SJCRH30 (cell line): Measurements from ENCODE around the gene BCL2L11. TPM values are rescaled to one million over a fixed set of nuclear protein-coding genes. Genes with fewer than 3 reads are reported as not detected.
"Not testable (repeated sequence)": the region's sequence is repeated elsewhere in the genome, so short reads cannot be mapped to it uniquely, and the experiment has no call there.

Experiments used
- DNase-seq, 2 experiments: peaks; one replicate each; pipeline ENCODE4 v3.0.0-alpha.2; 2015 to 2020
- H3K27ac ChIP-seq: fragments of 250-450 bp; sonication (Bioruptor Pico); 2 replicates; pipeline ENCODE4 v1.5.1; 2020; ENCODE audit warnings: mild to moderate bottlenecking, moderate library complexity
- H3K27me3 ChIP-seq: fragments of 250-450 bp; sonication (Bioruptor Pico); 2 replicates; pipeline ENCODE4 v1.5.1; 2020; ENCODE audit warnings: mild to moderate bottlenecking, moderate library complexity
- H3K36me3 ChIP-seq: fragments of 250-450 bp; sonication (Bioruptor Pico); 2 replicates; pipeline ENCODE4 v1.5.1; 2020; ENCODE audit warnings: mild to moderate bottlenecking, moderate library complexity
- H3K4me1 ChIP-seq: fragments of 250-450 bp; sonication (Bioruptor Pico); 2 replicates; pipeline ENCODE4 v1.5.1; 2020; ENCODE audit warnings: mild to moderate bottlenecking, moderate library complexity
- H3K4me3 ChIP-seq: fragments of 250-450 bp; sonication (Bioruptor Pico); 2 replicates; pipeline ENCODE4 v1.5.1; 2020; ENCODE audit warnings: mild to moderate bottlenecking, moderate library complexity
- H3K9me3 ChIP-seq: fragments of 250-450 bp; sonication (Bioruptor Pico); replicated peaks from 2 replicates; pipeline ENCODE4 v1.5.1; 2020; ENCODE audit warnings: mild to moderate bottlenecking, moderate library complexity
- total RNA-seq: library from RNA; depleted of rRNA; stranded (reverse); fragments of >200 nt; shearing (Covaris generic); gene quantifications from 2 replicates; pipeline ENCODE4 v1.2.3, GENCODE V29; 2014; rRNA removed

The BCL2L11 gene, protein sequence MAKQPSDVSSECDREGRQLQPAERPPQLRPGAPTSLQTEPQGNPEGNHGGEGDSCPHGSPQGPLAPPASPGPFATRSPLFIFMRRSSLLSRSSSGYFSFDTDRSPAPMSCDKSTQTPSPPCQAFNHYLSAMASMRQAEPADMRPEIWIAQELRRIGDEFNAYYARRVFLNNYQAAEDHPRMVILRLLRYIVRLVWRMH
- total RNA-seq = 13.7 and 16.4 TPM in 2 replicates

DNA sequence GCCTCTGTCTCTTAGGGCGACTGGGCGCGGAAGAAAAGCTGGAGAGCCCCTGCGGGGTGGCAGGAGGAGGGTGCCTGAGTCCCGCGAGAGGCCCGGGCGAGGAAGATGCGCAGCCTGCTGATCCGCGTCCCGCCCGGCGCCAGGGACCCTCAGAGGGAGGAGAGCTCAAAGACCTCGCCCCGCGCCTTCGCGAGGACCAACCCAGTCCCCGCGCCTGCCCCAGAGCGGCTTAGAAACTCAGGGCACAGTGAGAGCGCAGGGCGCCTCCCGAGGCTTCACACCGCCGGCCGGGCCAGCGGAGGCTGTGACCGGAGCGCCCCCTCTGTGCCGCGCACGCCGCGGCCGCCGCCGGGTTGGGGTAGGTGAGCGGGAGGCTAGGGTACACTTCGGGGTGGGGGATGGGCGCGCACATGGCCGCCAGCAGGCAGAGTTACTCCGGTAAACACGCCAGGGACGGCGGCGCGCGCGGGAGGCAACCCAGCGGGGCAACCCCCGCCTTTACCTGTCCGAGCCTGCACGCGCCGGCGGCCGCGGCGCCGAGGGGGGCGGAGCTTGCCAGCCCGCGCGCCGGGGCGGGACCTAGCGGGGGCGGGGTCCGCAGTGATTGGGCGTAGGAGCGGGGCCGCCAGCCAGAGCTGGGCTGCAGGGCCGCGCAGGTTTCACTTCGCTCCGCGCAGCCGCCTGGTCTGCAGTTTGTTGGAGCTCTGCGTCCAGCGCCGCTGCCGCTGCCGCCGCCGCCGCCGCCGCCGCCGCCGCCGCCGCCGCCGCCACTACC lies at the start of gene BCL2L11:
TSS of gene BCL2L11 (plus strand) at position 662 of the 775 bp plus-strand sequence. CDS start 2,832 bp downstream, outside the sequence.
- Histone ChIP-seq H3K36me3 (peaks cover 10% of the 10 kb centered on the region), H3K27ac (peak within 1 kb of the TSS; percentile 48), H3K4me3 (peak within 1 kb of the TSS; percentile 74), H3K9me3 (no peaks in the 10 kb centered on the region), H3K27me3 (no peaks in the 10 kb centered on the region), H3K4me1 (no peaks in the 10 kb centered on the region)
- peak; percentile 89 to 94 for DNase-seq

DNA sequence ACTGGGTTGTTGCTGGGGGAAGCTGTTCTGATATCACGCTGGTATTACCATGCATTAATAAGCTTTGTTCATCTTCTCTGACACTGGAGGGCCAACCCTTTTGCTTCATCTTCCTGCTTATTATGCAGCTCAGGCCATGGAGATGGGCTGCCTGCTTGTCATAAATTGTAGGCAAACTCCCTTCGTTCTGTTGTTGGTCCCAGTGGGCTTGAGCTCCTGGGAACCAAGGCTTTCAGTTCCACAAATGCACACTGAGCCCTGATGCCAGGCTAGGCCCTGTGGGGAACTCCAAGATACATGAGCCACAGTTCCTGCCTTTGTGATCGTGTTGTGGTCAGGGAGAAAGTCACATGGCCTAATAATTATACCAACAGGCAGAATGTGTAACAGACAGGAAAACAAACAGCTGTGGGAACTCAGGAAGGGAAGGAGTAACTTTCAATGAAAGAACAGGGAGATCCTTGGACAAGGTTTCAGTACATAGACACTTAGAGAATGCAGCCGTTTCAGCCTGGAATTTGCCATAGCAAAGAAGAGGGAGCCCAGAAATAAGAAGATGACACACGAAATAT lies 49.0 kb upstream of the BCL2L11 start:
- Histone ChIP-seq H3K9me3 (no peaks in the 10 kb centered on the region), H3K27me3 (no peaks in the 10 kb centered on the region), H3K4me3 (no peak overlapping the region), H3K27ac (no peak overlapping the region), H3K4me1 (peaks cover 13% of the 10 kb centered on the region), H3K36me3 (no peaks in the 10 kb centered on the region; the same call in 1 of the 2 replicates)
- DNase-seq = peak; percentile 32 to 64

DNA sequence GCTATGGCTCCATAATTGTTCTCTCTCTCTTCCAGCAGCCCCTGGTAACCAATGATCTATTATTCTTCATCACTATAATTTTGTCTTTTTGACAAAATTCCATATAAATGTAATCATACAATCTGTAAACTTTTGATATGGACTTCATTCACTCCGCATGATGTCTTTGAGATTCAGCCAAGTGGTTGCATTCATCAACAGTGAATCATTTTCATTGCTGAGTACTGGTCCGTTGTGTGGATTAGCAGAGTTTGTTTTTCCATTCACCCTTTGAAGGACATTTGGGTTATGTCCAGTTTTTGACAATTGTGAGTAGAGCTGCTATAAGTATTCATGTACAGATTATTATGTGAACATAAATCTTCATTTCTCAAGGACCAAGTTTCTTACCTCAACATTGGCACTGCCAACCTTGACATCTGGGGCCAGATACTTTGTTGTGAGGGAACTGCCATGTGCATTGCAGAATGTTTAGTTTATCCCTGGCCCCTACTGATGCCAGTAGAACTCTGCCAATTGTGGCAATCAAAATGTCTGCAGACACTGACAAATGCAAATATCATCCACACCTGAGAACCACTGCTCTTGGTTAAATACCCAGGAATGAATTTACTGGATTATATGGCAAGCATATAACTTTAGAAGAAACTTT lies 48.4 kb upstream of the BCL2L11 start:
- H3K27ac ChIP-seq = no peak overlapping the region

DNA sequence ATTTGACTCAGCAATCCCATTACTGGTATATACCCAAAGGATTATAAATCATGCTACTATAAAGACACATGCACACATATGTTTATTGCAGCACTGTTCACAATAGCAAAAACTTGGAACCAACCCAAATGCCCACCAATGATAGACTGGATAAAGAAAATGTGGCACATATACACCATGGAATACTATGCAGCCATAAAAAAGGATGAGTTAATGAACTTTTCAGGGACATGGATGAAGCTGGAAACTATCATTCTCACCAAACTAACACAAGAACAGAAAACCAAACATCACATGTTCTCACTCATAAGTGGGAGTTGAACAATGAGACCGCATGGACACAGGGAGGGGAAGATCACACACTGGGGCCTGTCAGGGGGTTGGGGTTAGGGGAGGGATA lies 38.1 kb upstream of the BCL2L11 start:
- H3K27ac ChIP-seq, H3K27me3 ChIP-seq, DNase-seq, H3K4me3 ChIP-seq, H3K4me1 ChIP-seq, H3K36me3 ChIP-seq, H3K9me3 ChIP-seq: not testable (repeated sequence)

More for the DNA sequence above, 48.4 kb upstream of the BCL2L11 start:
- DNase-seq = no peak
- Histone ChIP-seq H3K4me1 (peaks cover 13% of the 10 kb centered on the region), H3K36me3 (no peaks in the 10 kb centered on the region), H3K27me3 (no peaks in the 10 kb centered on the region), H3K9me3 (no peaks in the 10 kb centered on the region), H3K4me3 (no peak overlapping the region)

DNA sequence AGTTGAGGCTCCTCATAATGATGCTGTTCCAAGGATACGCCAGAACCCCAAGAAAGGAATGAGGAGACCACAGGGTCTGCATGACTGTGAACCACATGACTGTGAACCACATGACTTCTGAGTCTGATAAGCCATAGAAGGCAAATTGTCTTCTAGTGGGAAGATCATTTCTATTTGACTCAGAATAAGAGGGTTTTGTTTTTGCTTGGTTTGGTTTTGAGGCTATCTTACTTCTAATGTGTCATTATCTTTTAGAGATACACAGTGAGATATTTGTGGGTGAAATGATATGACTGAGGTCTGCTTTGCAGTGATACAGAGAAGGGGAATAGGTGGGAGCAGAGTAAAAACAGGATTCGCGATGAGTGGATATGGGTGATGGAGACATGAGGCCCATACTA lies 28.9 kb upstream of the BCL2L11 start:
- Histone ChIP-seq H3K4me3 (no peak overlapping the region), H3K9me3 (no peaks in the 10 kb centered on the region), H3K36me3 (no peaks in the 10 kb centered on the region), H3K27me3 (no peaks in the 10 kb centered on the region), H3K27ac (no peak overlapping the region), H3K4me1 (no peaks in the 10 kb centered on the region)
- DNase-seq = no peak

DNA sequence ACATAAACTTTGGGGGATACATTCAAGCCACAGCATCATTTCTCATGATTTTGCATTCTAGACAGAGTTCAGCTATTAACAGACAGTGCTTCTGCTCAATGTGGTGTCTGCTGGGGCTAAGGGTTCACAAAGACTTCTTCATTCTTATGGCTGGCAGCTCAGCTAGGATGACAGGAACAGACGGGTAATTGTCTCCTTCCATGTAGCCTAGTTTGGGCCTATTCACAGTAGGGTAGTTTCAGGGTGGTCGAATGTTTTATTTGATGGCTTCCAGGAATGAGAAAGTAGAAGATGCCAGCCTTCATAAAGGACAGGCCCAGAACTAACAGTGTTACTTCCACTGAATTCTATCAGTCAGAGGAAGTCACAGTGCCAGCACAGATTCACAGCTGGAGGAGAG lies 26.0 kb upstream of the BCL2L11 start:
- no peak overlapping the region for H3K27ac ChIP-seq
- H3K36me3 ChIP-seq = no peaks in the 10 kb centered on the region
- H3K4me1 ChIP-seq = no peaks in the 10 kb centered on the region; the same call in 1 of the 2 replicates
- no peak for DNase-seq
- no peaks in the 10 kb centered on the region for H3K27me3 ChIP-seq
- no peaks in the 10 kb centered on the region for H3K9me3 ChIP-seq
- H3K4me3 ChIP-seq = no peak overlapping the region

DNA sequence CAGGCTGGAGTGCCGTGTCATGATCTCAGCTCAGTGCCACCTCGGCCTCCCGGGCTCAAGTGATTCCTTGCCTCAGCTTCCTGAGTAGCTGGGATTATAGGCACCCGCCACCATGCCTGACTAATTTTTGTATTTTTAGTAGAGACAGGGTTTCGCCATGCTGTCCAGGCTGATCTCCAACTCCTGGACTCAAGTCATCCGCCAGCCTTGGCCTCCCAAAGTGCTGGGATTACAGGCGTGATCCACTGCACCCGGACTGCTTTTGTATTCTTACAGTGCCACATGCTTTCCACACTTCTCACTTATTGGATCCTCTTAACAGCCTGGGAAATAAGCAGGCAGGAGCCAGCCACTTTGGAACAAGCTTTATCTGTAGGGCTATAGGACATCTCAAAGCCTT lies 25.3 kb upstream of the BCL2L11 start:
- no peak overlapping the region for H3K4me3 ChIP-seq
- H3K27me3 ChIP-seq = no peaks in the 10 kb centered on the region
- no peaks in the 10 kb centered on the region for H3K36me3 ChIP-seq
- H3K4me1 ChIP-seq = no peaks in the 10 kb centered on the region; the same call in 1 of the 2 replicates
- H3K27ac ChIP-seq = no peak overlapping the region
- no peak for DNase-seq
- H3K9me3 ChIP-seq = no peaks in the 10 kb centered on the region

DNA sequence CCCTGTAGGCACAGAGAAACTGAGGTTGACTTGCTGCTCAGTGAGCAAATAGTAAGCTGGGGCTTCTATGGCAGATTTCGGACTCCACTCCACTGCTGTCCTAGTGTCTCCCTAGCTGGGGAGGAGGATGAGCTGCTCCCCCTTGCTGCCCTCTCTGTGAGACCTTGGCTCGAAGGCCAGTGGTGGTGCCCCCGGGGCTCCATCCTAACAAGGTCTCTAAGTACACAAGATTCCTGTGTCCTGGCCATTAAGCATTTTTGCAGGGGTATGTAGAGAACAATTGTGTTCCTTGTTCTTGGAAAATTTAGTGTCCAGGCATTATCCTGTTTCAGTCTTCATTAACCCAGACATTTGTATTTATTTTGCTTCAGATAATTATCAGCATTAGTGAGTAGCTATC lies 21.3 kb upstream of the BCL2L11 start:
- H3K9me3 ChIP-seq = no peaks in the 10 kb centered on the region
- H3K27me3 ChIP-seq = no peaks in the 10 kb centered on the region
- H3K36me3 ChIP-seq = no peaks in the 10 kb centered on the region
- no peak overlapping the region for H3K4me3 ChIP-seq
- no peaks in the 10 kb centered on the region; the same call in 1 of the 2 replicates for H3K4me1 ChIP-seq
- DNase-seq = peak; percentile 12 to 26
- H3K27ac ChIP-seq = no peak overlapping the region

DNA sequence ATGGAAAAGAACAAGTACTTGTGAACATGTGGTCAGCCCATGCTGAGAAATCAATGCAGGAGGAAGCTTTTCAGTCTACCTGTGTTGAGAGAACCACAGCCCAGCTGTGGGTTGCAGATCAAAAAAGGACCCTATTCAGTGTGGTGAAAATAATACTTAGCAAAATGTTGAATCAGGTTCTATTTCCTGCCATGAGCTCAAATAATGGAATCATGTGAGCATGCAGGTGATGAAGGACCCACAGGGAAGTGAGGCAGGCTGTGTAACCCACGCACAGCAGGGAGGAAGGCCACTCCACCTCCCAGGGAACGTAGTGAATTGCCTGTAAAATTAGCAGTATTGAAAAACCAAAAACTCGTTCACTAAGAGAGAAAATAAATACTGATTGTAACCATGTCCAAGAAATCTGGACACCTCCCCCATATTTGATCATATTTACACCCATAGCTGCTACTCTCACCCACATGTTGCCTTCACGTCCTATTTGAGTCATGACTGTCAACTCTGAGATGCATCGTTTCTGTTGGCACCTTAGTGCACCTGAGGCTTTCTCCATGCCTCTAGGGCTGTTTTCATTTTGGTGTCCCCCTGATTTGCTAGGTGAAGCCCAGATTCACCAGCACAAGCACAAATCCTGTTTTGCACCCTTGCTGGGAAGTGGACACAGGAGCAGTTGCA lies 20.5 kb upstream of the BCL2L11 start:
- H3K9me3 ChIP-seq = no peaks in the 10 kb centered on the region
- H3K4me1 ChIP-seq = no peaks in the 10 kb centered on the region; the same call in 1 of the 2 replicates
- DNase-seq = peak in 1 of 2 experiments; percentile 15
- H3K27ac ChIP-seq = no peak overlapping the region
- H3K27me3 ChIP-seq = no peaks in the 10 kb centered on the region
- H3K4me3 ChIP-seq = no peak overlapping the region
- H3K36me3 ChIP-seq = no peaks in the 10 kb centered on the region

DNA sequence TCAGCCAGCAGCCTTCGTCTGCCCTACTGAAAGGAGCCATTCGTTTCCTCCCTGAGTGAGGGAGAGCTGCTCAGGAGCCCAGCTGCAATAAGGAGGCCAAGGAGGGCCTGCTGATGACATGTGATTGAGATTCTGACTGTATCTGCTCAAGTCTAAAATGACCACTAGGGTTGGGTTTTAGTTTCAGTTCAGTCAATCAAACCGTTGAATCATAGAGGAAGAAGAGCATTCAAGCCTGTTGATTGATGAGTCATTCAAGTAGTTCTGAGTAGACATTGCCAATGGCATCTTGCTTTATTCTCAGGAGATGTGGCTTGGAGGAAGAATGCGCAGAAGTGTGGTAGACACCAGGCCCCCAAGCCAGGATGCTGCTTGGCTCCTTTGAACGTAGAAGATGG lies 19.9 kb upstream of the BCL2L11 start:
- H3K4me3 ChIP-seq = no peak overlapping the region
- no peaks in the 10 kb centered on the region; the same call in 1 of the 2 replicates for H3K4me1 ChIP-seq
- no peak overlapping the region for H3K27ac ChIP-seq
- DNase-seq = no peak
- H3K9me3 ChIP-seq = no peaks in the 10 kb centered on the region
- H3K36me3 ChIP-seq = no peaks in the 10 kb centered on the region
- H3K27me3 ChIP-seq = no peaks in the 10 kb centered on the region

DNA sequence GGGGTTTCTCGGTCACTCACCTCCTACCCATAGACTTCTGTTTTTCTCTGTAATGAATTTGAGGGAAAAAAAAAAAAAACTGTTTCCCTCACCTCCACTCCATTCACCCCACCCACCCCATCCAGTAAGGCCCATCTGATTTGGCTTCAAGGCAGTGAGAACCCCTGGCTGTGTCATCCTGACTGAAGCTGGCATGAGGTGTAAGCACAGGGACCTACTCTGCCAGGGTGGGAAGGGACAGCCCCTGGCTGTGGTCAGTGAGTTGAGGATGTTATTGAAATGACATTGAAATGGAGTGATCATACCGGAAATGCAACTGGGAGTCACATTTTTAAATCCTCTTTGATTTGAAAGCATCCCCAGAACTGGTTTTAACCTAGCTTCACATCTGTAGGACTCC lies 19.1 kb upstream of the BCL2L11 start:
- Histone ChIP-seq H3K36me3 (no peaks in the 10 kb centered on the region), H3K9me3 (no peaks in the 10 kb centered on the region), H3K27me3 (no peaks in the 10 kb centered on the region), H3K4me3 (no peak overlapping the region), H3K4me1 (no peaks in the 10 kb centered on the region; the same call in 1 of the 2 replicates), H3K27ac (no peak overlapping the region)
- DNase-seq = no peak

DNA sequence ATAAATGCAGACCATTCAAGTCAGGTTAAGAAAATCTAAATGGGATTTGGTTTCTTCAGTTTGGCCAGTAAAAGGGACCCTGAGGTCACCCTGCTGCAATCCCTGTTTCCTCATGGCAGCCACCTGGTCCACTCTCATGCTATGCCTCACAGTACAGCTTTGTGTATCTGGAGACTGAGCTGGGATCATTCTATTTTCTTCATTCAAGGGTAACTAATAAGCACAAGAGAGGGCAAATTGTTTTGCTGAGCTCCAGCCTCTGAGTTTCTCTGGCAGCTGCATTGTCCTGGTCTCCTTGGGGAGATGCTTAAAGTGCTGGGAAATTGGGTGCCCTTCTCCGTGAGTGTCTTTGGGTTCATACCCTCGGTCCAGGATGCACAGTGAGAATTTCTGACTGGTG lies 18.5 kb upstream of the BCL2L11 start:
- no peaks in the 10 kb centered on the region for H3K27me3 ChIP-seq
- H3K4me3 ChIP-seq = no peak overlapping the region

DNA sequence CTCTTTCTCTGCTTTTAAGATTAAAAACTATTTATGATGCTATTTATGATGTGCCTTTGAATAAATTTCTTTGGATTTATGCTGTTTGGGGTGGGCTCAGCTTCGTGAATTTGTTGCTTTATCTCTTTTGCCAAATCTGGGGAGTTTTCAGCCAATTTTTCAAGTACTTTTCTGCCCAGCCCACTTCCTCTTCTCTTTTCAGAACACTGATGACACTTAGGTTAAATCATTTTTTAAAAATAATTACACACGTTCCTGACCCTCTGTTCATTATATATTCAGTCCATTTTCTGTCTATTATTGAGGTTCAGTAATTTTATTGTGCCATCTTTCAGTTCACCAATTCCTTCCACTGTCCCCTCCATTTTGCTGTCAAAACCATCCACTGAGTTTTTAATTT lies 14.8 kb upstream of the BCL2L11 start:
- no peaks in the 10 kb centered on the region for H3K27me3 ChIP-seq
- no peaks in the 10 kb centered on the region for H3K4me1 ChIP-seq
- no peaks in the 10 kb centered on the region for H3K9me3 ChIP-seq
- no peak overlapping the region for H3K27ac ChIP-seq
- no peaks in the 10 kb centered on the region for H3K36me3 ChIP-seq
- no peak overlapping the region for H3K4me3 ChIP-seq
- no peak for DNase-seq

More for the DNA sequence above, 18.5 kb upstream of the BCL2L11 start:
- Histone ChIP-seq H3K9me3 (no peaks in the 10 kb centered on the region), H3K27ac (no peak overlapping the region), H3K36me3 (no peaks in the 10 kb centered on the region), H3K4me1 (no peaks in the 10 kb centered on the region; the same call in 1 of the 2 replicates)
- DNase-seq = peak in 1 of 2 experiments; percentile 34

DNA sequence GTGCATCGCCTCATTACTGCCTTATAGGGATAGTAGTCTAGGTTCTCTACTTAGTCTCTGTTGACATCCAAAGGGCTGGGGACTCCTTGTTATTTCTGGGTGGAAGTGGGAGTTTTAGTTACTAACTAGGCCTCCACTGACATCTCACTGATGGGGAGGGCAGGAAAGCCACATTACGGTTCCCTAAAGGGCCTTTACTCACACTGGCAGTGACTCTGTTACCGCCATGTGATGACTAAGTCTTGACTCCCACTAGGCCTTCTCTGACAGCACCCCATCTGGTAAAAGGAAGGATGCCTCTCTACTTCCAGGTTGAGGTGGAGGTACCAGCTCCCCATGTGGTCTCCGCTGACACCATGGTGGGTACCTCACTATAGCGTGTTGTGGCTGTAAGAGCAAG lies 14.0 kb upstream of the BCL2L11 start:
- Histone ChIP-seq H3K9me3 (no peaks in the 10 kb centered on the region), H3K27me3 (no peaks in the 10 kb centered on the region), H3K36me3 (no peaks in the 10 kb centered on the region), H3K27ac (no peak overlapping the region), H3K4me3 (no peak overlapping the region), H3K4me1 (no peaks in the 10 kb centered on the region)
- DNase-seq = no peak
